ENCODE results near the gene CST3.

Gene CST3

DNA sequence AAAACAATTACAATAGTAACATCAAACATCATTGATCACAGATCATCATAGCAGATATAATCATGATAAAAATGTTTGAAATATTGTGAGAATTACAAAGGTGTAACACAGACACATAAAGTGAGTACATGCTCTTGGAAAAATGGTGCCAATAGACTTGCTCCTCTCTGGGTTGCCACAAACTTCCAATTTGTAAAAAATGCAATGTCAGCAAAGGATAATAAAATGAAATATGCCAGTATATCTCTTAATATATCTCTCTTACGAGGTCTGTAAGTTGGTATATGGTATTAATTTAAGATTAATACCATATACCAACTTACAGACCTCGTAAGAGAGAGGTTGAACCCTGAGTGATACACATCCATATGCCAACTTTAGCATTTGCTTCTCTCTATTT, 13.4 kb upstream of the CST3 start:
- no peak overlapping the region for H3K4me3 ChIP-seq (ENCODE audit: low read length)
- no peaks in the 10 kb centered on the region for H3K4me1 ChIP-seq (ENCODE audit: control insufficient read depth, insufficient read depth, low read length)
- H3K36me3 ChIP-seq (ENCODE audit: control insufficient read depth, insufficient read depth, low read length) = no peaks in the 10 kb centered on the region
- no peaks in the 10 kb centered on the region for H3K9me3 ChIP-seq (ENCODE audit: control insufficient read depth, low read length)
- H3K27me3 ChIP-seq (ENCODE audit: control insufficient read depth, insufficient read depth, low read length) = no peaks in the 10 kb centered on the region
- no peak overlapping the region for H3K9ac ChIP-seq (ENCODE audit: low read length)

GRCh38 chr20:23649830-23650417, 12.2 kb upstream of the CST3 start:
- Histone ChIP-seq H3K4me3 (ENCODE audit: low read length) (no peak overlapping the region), H3K9ac (ENCODE audit: low read length) (no peak overlapping the region), H3K27me3 (ENCODE audit: control insufficient read depth, insufficient read depth, low read length) (no peaks in the 10 kb centered on the region), H3K36me3 (ENCODE audit: control insufficient read depth, insufficient read depth, low read length) (no peaks in the 10 kb centered on the region), H3K9me3 (ENCODE audit: control insufficient read depth, low read length) (no peaks in the 10 kb centered on the region), H3K4me1 (ENCODE audit: control insufficient read depth, insufficient read depth, low read length) (no peaks in the 10 kb centered on the region)

DNA sequence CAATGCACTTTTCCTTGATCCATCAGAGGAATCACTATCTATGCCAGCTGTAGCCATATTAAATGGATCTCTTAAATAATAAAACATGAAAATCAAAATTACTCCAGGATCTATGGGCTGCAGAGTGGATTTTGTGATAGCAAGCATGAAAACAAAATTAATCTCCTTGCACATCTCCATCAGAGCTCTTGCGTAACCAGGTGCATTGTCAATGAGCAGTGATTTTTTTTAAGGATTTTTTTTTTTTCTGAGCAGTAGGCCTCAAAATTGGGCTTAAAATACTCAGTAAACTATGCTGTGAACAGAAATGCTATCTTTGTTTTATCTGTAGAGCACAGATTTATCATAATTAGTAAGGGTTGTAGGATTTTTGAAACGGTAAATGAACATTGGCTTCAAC, 11.5 kb upstream of the CST3 start:
- Histone ChIP-seq H3K9me3 (ENCODE audit: control insufficient read depth, low read length) (no peaks in the 10 kb centered on the region), H3K27me3 (ENCODE audit: control insufficient read depth, insufficient read depth, low read length) (no peaks in the 10 kb centered on the region), H3K4me1 (ENCODE audit: control insufficient read depth, insufficient read depth, low read length) (no peaks in the 10 kb centered on the region), H3K36me3 (ENCODE audit: control insufficient read depth, insufficient read depth, low read length) (no peaks in the 10 kb centered on the region), H3K9ac (ENCODE audit: low read length) (no peak overlapping the region), H3K4me3 (ENCODE audit: low read length) (no peak overlapping the region)

DNA sequence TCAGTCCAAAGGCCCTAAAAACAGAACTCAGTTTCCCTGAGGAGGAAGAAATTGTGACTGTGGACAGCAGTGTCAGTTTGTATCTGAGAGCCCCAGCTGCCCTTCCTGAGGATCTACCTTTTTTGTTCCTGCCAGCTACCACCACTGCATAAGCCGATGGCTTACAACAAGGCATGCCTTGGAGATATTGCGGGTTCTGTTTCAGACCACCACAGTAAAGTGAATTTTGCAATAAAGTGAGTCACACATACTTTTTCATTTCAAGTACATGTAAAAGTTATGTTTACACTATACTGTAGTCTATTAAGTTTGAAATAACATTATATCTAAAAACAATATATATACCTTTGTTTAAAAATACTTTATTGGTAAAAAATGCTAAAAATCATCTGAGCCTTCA, 9.6 kb upstream of the CST3 start:
- H3K4me1 ChIP-seq (ENCODE audit: control insufficient read depth, insufficient read depth, low read length) = no peaks in the 10 kb centered on the region
- no peaks in the 10 kb centered on the region for H3K27me3 ChIP-seq (ENCODE audit: control insufficient read depth, insufficient read depth, low read length)
- H3K4me3 ChIP-seq (ENCODE audit: low read length) = no peak overlapping the region
- H3K36me3 ChIP-seq (ENCODE audit: control insufficient read depth, insufficient read depth, low read length) = no peaks in the 10 kb centered on the region
- H3K9me3 ChIP-seq (ENCODE audit: control insufficient read depth, low read length) = no peaks in the 10 kb centered on the region
- H3K9ac ChIP-seq (ENCODE audit: low read length) = no peak overlapping the region

- Histone ChIP-seq H3K27me3 (ENCODE audit: control insufficient read depth, insufficient read depth, low read length) (no peaks in the 10 kb centered on the region), H3K9ac (ENCODE audit: low read length) (no peak overlapping the region), H3K4me3 (ENCODE audit: low read length) (no peak overlapping the region), H3K36me3 (ENCODE audit: control insufficient read depth, insufficient read depth, low read length) (no peaks in the 10 kb centered on the region), H3K9me3 (ENCODE audit: control insufficient read depth, low read length) (no peaks in the 10 kb centered on the region), H3K4me1 (ENCODE audit: control insufficient read depth, insufficient read depth, low read length) (no peaks in the 10 kb centered on the region)
Observed at GRCh38 chr20:23646106-23646873, 8.5 kb upstream of the CST3 start.

DNA sequence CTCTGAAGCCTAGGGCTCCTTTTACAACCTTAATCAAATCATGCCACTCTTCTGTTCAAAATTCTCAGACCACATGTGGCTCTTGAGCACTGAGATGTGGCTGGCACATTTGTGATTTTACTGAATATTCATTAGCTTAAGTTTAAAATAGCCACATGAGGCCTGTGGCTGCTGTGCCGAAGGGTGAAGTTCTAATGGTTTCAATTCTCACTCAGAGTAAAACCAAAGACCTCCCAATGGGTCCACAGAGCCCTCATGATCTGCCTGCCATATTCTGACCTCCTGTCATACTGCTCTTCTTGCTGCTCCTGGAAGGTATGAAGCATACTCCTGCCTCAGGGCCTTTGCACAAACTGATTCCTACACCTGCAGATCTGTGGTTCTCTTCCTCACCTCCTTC, 7.8 kb upstream of the CST3 start:
- no peak overlapping the region for H3K4me3 ChIP-seq (ENCODE audit: low read length)
- no peaks in the 10 kb centered on the region for H3K36me3 ChIP-seq (ENCODE audit: control insufficient read depth, insufficient read depth, low read length)
- H3K9ac ChIP-seq (ENCODE audit: low read length) = no peak overlapping the region
- no peaks in the 10 kb centered on the region for H3K27me3 ChIP-seq (ENCODE audit: control insufficient read depth, insufficient read depth, low read length)
- no peaks in the 10 kb centered on the region for H3K4me1 ChIP-seq (ENCODE audit: control insufficient read depth, insufficient read depth, low read length)
- H3K9me3 ChIP-seq (ENCODE audit: control insufficient read depth, low read length) = no peaks in the 10 kb centered on the region

- Histone ChIP-seq H3K4me3 (ENCODE audit: low read length) (no peak overlapping the region), H3K36me3 (ENCODE audit: control insufficient read depth, insufficient read depth, low read length) (no peaks in the 10 kb centered on the region), H3K27me3 (ENCODE audit: control insufficient read depth, insufficient read depth, low read length) (no peaks in the 10 kb centered on the region), H3K9me3 (ENCODE audit: control insufficient read depth, low read length) (no peaks in the 10 kb centered on the region), H3K9ac (ENCODE audit: low read length) (no peak overlapping the region), H3K4me1 (ENCODE audit: control insufficient read depth, insufficient read depth, low read length) (no peaks in the 10 kb centered on the region)
Observed at GRCh38 chr20:23644164-23644563, 6.4 kb upstream of the CST3 start.

- Histone ChIP-seq H3K9ac (ENCODE audit: low read length) (no peak overlapping the region), H3K36me3 (ENCODE audit: control insufficient read depth, insufficient read depth, low read length) (no peaks in the 10 kb centered on the region), H3K4me3 (ENCODE audit: low read length) (no peak overlapping the region), H3K9me3 (ENCODE audit: control insufficient read depth, low read length) (no peaks in the 10 kb centered on the region), H3K27me3 (ENCODE audit: control insufficient read depth, insufficient read depth, low read length) (no peaks in the 10 kb centered on the region), H3K4me1 (ENCODE audit: control insufficient read depth, insufficient read depth, low read length) (peaks cover 2% of the 10 kb centered on the region)
Observed at GRCh38 chr20:23643659-23644058, 5.9 kb upstream of the CST3 start.

DNA sequence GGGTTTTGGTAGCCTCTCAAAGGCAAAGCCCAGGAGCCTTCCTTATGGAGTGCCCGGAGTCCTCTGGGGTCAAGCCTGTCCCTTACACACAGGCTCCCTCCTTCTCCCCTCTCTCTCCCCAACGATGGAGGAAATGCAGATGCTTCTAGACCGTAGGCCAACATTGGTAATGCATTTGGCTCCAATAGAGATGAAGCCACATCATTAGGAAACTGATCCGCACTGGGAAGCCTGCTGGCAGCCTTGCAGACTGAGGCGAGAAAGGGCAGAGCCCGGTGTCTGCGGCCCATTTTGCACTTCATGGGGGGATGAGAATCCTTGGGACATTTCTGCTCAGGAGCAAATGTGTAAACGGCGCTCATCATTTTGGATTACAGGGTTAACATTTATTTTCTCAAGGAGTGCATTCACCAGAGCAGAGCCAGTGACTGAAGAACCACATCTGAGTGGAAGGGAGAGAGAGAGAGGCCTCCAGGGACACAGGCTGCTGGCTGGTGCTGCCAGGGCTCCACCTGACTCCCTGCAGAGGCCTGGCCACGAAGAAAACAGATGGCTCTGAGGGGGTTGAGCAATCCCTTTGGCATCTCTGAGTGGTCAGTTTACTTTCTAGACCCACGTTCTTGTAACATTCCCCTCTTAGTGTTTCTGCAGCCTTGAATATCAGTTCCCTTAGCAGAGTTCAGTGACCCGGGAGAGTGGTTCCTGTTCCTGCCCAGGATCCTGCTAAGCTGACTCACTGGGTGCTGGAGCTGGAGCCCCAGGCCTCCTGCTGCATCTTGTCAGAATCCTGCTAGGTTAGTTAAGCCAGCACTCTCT, 4.4 kb upstream of the CST3 start:
- H3K9me3 ChIP-seq (ENCODE audit: control insufficient read depth, low read length) = no peaks in the 10 kb centered on the region
- no peaks in the 10 kb centered on the region for H3K27me3 ChIP-seq (ENCODE audit: control insufficient read depth, insufficient read depth, low read length)
- peaks cover 6% of the 10 kb centered on the region for H3K4me1 ChIP-seq (ENCODE audit: control insufficient read depth, insufficient read depth, low read length)
- no peaks in the 10 kb centered on the region for H3K36me3 ChIP-seq (ENCODE audit: control insufficient read depth, insufficient read depth, low read length)
- no peak overlapping the region for H3K4me3 ChIP-seq (ENCODE audit: low read length)
- H3K9ac ChIP-seq (ENCODE audit: low read length) = no peak overlapping the region

DNA sequence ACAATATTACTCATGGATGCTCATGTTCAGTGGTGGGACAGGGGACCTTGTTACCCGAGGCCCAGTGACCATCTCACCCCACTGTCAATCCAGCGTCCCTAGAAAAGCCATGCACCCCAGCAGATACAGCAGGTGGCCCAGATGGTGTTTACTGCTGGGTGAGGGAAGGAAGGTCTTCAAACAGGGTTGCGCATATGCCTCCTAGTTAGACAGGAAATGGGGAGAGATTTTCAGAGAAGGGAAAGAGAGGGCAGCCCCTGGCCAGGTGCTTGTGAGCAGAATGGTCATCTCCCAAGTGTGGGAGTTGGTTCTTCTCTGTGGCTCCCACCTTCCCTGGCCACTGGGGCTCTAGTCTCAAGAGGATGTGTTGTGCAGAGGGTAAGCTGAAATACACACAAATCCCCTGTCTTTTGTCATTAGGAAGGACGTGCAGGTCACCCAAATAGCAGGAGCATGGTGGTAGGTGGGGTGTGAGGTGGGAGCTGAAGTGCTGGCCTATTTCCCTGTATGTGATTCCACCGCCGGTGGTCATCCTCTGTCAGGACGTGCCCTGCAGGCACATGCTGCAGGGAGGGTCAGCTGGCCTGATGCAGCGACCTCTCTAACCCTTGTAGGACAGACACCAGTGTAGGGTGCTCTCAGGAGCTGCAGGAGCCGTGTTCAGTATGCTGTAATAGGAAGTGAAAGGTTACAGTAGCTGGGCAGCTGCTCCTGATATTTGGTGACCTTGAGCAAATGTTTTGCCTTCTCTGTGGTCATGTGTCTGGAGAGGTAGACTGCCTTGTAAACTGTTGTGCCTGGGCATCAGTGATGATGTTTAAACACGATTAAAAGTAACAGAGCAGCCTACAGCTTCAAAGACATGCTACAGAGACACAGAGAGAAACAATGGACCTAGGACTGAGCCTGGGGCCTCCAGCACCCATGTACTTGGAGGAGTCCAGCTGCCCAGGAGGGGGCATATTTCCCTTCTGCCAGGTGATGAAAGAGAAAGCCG, 3.2 kb upstream of the CST3 start:
- Histone ChIP-seq H3K36me3 (ENCODE audit: control insufficient read depth, insufficient read depth, low read length) (no peaks in the 10 kb centered on the region), H3K9ac (ENCODE audit: low read length) (no peak overlapping the region), H3K27me3 (ENCODE audit: control insufficient read depth, insufficient read depth, low read length) (no peaks in the 10 kb centered on the region), H3K9me3 (ENCODE audit: control insufficient read depth, low read length) (no peaks in the 10 kb centered on the region), H3K4me3 (ENCODE audit: low read length) (no peak overlapping the region), H3K4me1 (ENCODE audit: control insufficient read depth, insufficient read depth, low read length) (peaks cover 14% of the 10 kb centered on the region)

- H3K36me3 ChIP-seq (ENCODE audit: control insufficient read depth, insufficient read depth, low read length) = peaks cover under 1% of the 10 kb centered on the region
- H3K4me3 ChIP-seq (ENCODE audit: low read length) = no peak overlapping the region
- no peaks in the 10 kb centered on the region for H3K27me3 ChIP-seq (ENCODE audit: control insufficient read depth, insufficient read depth, low read length)
- H3K9me3 ChIP-seq (ENCODE audit: control insufficient read depth, low read length) = no peaks in the 10 kb centered on the region
- peaks cover 22% of the 10 kb centered on the region for H3K4me1 ChIP-seq (ENCODE audit: control insufficient read depth, insufficient read depth, low read length)
- H3K9ac ChIP-seq (ENCODE audit: low read length) = no peak overlapping the region
Observed at GRCh38 chr20:23640018-23640601, 2.4 kb upstream of the CST3 start.
